HG02938 (cell line): Measurements from ENCODE around the gene UBXN7.
A peak's percentile ranks its signal among the peaks of the same experiment; 100 is the strongest.
"Not testable (repeated sequence)": the region's sequence is repeated elsewhere in the genome, so short reads cannot be mapped to it uniquely, and the experiment has no call there.

Experiments used
- ATAC-seq: cut with Tn5 transposase; IDR thresholded peaks from one replicate; pipeline ENCODE4 v1.9.1; 2021; ENCODE audit warnings: mild to moderate bottlenecking, moderate library complexity; ENCODE audit not compliant: unreplicated experiment

Gene UBXN7

DNA sequence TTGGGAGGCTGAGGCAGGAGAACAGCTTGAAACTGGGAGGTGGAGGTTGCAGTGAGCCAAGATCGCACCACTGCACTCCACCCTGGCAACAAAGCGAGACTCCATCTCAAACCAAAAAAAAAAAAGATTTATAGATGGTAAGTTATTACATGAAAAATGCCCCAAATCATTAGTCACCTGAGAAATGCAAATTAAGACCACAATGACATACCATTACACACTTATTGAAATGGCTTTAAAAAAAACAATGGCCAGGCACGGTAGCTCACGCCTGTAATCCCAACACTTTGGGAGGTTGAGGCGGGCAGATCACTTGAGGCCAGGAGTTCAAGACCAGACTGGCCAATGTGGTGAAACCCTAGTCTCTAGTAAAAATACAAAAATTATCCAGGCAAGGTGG, 10.6 kb downstream of the UBXN7 start:
- not testable (repeated sequence) for ATAC-seq

- ATAC-seq: no peak
Measured at GRCh38 chr3:196419386-196419785, 12.8 kb downstream of the UBXN7 start.

DNA sequence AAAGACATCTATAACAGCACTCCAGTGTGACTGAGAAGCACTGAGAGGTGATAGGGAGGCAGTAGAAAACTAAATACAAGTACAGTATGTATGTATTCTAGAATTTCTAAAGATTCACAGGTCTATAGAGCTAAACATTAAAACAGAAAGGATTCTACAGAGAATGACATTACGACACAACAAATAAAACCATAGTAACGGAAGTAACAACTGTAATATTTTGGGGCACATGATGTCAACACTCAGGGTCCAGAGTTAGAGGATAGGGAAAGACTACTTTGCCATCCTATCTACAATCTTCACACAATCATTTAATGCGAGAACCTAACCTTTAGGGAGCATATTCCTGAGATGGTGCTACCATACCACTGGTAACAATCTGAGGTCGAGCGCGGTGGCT, 13.6 kb downstream of the UBXN7 start:
- ATAC-seq: no peak

DNA sequence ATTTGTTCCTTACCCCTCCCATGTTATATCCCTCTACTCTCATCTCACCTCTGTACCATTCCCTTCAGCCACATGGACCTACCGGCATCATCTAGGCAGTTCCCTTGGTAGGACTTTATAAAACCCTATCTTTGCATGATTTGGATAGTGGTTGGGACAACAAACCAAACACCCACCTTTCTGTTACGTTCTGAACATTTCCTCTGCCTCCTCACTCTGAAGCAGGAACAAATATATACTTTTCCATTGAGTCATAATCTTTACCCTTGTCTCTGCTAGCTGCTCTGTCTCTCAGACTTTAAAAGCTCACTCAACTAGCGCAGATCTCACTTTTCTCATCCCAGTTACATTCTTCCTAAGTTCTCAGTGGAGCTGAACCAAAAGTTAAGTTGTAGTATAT, 17.8 kb downstream of the UBXN7 start:
- ATAC-seq: no peak

DNA sequence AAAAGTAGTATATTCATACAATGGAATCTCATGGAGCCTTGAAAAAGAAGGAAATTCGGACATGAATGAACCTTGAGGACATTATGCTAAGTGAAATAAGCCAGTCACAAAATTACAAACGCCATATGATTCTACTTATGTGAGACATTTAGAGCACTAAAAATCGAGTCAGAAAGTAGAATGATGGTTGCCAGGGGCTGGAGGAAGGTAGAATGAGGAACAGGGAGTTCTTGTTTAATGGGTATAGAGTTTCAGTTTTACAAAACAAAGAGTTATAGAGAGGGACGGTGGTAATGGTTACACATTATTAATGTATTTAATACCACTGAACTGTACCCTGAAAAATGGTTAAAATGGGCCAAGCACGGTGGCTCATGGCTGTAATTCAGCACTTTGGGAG, 19.5 kb downstream of the UBXN7 start:
- ATAC-seq: peak; percentile 56

- ATAC-seq: no peak
Measured at GRCh38 chr3:196409409-196409808, 22.8 kb downstream of the UBXN7 start.

DNA sequence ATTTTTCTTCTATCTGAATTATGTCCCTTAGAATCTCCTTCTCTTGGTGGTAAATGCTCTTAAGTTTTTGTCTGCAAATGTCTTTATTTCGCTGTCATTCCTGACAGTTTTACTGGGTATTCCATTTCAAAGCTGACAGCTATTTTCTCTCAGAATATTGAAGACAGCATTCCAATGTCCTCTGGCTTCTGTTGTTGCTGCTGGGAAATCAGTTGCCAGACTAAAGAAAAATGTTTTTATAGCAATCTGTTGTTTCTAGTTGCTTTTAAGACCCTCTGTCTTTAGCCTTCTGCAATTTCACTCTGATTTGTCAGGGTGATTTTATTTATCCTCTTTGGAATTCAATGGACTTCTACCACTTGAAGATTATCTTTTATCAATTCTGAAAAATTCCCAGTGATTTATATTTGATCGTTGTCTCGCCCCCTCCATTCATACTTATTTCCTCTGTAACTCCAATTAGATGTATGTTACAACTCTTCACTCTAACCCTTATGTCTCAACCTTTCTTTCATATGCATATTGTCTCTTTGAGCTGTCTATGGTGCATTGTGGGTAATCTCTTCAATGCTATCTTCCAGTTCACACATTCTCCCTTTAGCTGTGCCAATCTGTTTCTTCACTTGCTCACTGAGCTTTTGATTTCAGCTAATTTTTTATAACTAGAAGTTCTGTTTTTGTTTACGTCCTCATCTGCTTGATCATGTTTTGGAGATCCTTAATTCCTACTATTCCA, 23.5 kb downstream of the UBXN7 start:
- no peak for ATAC-seq

GRCh38 chr3:196406811-196407470, 25.3 kb downstream of the UBXN7 start:
- no peak for ATAC-seq

DNA sequence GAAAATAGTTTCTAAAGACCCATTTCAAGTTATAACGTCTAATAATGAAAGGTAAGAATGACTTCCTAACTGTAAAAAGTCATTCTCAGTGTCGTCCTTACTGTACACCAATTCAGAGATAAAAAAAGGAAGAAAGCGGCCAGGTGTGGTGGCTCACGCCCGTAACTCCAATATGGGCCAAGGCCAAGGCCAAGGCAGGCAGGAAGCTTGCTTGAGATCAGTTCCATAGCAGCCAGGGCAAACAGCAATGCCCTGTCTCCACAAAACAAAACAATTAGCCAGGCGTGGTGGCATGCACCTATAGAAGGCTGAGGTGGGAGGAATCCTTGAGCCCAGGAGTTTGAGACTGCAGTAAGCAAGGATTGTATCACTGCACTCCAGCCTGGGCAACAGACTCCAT, 31.9 kb downstream of the UBXN7 start:
- no peak for ATAC-seq

DNA sequence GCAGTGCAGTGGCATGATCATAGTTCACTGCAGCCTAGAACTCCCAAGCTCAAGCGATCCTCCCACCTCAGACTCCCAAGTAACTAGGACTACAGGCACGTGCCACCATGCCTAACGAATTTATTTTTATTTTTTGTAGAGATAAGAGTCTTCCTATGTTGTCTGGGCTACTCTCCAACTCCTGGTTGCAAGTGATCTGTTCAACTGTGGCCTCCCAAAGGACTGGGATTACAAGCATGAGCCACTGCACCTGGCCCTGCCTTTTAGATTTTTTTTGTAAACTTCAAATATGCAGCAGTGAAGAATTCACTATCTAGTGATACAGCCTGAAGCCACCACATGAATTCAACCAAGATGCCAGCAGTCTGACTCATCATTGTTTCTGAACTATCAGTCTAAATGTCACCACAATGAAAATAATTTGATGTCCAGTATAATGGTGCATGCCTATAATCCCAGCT, 32.7 kb downstream of the UBXN7 start:
- no peak for ATAC-seq

DNA sequence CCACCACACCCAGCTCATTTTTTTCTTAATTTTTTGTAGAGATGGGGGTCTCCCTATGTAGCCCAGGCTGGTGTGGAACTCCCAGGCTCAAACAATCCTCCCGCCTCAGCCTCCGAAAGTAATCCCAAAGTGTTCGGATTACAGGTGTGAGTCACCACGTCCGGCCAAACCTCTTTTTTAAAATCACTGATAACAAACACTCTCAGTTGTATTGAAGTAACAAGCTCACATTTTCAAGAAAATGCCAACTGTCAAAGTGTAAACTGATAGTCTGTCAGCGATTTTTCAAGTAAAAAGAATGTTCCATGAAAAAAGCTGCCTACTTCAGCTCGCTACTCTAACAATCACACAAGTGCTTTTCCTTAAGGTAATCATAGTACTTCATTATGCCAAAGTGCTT, 33.4 kb downstream of the UBXN7 start:
- ATAC-seq: no peak

- ATAC-seq: no peak
Measured at GRCh38 chr3:196397941-196398340, 34.3 kb downstream of the UBXN7 start.

DNA sequence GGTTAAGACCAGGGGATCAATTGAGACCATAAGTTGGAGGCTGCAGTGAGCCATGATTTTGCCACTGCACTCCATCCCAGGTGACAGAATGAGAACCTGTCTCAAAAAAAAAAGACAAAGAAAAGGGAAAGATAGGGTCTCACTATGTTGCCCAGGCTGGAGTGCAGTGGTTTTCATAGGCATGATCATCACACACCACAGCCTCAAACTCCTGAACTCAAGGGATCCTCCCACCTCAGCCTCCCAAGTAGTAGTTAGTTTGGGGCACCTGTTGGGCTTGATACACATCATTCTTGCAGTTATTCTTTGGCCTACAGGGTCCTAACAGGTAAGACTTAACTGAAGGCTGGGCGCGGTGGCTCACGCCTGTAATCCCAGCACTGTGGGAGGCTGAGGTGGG, 42.1 kb downstream of the UBXN7 start:
- ATAC-seq: no peak

DNA sequence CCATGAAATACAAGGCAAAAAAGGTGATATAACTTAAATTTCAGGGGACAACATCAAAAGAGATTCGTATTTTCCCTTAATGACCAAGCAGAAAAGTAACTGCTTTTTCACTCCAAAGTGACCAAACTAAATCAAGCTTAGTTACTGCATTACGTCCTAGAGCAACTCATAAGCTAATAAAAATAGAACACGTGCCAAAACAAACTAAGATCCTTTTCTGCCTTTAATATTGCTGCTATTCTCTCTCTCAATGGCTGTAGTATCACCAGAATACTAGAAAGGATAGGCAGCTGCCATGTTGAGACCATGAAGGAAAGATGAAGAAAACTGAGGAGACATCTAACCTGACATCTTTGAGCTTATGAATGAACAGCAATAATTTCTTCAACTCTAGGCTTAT, 43.3 kb downstream of the UBXN7 start:
- no peak for ATAC-seq

- not testable (repeated sequence) for ATAC-seq
Measured at GRCh38 chr3:196387941-196388340, 44.3 kb downstream of the UBXN7 start.

DNA sequence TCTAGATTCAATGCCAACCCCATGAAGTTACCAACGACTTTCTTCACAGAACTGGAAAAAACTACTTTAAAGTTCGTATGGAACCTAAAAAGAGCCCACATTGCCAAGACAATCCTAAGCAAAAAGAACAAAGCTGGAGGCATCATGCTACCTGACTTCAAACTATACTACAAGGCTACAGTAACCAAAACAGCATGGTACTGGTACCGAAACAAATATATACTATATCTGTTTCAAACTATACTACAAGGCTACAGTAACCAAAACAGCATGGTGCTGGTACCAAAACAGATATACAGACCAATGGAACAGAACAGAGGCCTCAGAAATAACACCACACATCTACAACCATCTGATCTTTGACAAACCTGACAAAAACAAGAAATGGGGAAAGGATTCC, 45.4 kb downstream of the UBXN7 start:
- not testable (repeated sequence) for ATAC-seq

- not testable (repeated sequence) for ATAC-seq
Measured at GRCh38 chr3:196386034-196386433, 46.2 kb downstream of the UBXN7 start.

DNA sequence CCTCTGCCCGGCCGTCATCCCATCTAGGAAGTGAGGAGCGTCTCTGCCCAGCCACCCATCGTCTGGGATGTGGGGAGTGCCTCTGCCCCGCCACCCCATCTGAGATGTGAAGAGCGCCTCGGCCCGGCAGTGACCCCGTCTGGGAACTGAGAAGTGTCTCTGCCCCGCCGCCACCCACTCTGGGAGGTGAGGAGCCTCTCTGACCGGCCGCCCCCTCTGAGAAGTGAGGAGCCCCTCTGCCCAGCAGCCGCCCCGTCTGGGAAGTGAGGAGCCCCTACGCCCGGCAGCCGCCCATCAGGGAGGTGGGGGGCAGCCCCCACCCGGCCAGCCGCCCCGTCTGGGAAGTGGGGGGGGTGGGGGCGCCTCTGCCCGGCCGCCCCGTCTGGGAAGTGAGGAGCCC, 46.8 kb downstream of the UBXN7 start:
- not testable (repeated sequence) for ATAC-seq

- no peak for ATAC-seq
Measured at GRCh38 chr3:196378146-196378841, 53.9 kb downstream of the UBXN7 start.

- no peak for ATAC-seq
Measured at GRCh38 chr3:196377321-196377720, 54.9 kb downstream of the UBXN7 start.

GRCh38 chr3:196365736-196366135, 66.5 kb downstream of the UBXN7 start:
- ATAC-seq: no peak

DNA sequence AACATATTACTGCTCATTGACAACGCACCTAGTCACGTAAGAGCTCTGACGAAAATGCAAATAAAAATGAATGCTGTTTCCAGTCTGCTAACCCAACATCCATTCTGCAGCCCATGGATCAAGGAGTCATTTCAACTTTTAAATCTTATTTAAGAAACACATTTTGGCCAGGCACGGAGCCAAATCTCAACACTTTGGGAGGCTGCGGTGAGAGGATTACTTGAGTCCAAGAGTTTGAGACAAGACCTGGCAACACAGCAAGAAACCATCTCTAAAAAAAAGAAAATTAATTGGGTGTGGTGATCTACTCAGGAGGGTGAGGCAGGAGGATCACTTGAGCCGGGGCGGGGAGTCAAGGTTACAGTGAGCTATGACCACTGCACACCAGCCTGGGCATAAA, 71.6 kb downstream of the UBXN7 start:
- no peak for ATAC-seq
